ENCODE measurements around the gene GREM1.

GREM1 gene

DNA sequence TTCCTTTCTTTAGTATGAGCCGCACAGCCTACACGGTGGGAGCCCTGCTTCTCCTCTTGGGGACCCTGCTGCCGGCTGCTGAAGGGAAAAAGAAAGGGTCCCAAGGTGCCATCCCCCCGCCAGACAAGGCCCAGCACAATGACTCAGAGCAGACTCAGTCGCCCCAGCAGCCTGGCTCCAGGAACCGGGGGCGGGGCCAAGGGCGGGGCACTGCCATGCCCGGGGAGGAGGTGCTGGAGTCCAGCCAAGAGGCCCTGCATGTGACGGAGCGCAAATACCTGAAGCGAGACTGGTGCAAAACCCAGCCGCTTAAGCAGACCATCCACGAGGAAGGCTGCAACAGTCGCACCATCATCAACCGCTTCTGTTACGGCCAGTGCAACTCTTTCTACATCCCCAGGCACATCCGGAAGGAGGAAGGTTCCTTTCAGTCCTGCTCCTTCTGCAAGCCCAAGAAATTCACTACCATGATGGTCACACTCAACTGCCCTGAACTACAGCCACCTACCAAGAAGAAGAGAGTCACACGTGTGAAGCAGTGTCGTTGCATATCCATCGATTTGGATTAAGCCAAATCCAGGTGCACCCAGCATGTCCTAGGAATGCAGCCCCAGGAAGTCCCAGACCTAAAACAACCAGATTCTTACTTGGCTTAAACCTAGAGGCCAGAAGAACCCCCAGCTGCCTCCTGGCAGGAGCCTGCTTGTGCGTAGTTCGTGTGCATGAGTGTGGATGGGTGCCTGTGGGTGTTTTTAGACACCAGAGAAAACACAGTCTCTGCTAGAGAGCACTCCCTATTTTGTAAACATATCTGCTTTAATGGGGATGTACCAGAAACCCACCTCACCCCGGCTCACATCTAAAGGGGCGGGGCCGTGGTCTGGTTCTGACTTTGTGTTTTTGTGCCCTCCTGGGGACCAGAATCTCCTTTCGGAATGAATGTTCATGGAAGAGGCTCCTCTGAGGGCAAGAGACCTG lies 13.2 kb downstream of the GREM1 start:
- TF ChIP-seq, protein P1, sequence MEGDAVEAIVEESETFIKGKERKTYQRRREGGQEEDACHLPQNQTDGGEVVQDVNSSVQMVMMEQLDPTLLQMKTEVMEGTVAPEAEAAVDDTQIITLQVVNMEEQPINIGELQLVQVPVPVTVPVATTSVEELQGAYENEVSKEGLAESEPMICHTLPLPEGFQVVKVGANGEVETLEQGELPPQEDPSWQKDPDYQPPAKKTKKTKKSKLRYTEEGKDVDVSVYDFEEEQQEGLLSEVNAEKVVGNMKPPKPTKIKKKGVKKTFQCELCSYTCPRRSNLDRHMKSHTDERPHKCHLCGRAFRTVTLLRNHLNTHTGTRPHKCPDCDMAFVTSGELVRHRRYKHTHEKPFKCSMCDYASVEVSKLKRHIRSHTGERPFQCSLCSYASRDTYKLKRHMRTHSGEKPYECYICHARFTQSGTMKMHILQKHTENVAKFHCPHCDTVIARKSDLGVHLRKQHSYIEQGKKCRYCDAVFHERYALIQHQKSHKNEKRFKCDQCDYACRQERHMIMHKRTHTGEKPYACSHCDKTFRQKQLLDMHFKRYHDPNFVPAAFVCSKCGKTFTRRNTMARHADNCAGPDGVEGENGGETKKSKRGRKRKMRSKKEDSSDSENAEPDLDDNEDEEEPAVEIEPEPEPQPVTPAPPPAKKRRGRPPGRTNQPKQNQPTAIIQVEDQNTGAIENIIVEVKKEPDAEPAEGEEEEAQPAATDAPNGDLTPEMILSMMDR (IDR thresholded peaks at IDR 0.05; ENCODE audit: borderline replicate concordance, insufficient read depth, low read depth, low read length) = no peak
- no peak overlapping the region for H3K4me3 ChIP-seq (ENCODE audit: low read depth, low read length)

DNA sequence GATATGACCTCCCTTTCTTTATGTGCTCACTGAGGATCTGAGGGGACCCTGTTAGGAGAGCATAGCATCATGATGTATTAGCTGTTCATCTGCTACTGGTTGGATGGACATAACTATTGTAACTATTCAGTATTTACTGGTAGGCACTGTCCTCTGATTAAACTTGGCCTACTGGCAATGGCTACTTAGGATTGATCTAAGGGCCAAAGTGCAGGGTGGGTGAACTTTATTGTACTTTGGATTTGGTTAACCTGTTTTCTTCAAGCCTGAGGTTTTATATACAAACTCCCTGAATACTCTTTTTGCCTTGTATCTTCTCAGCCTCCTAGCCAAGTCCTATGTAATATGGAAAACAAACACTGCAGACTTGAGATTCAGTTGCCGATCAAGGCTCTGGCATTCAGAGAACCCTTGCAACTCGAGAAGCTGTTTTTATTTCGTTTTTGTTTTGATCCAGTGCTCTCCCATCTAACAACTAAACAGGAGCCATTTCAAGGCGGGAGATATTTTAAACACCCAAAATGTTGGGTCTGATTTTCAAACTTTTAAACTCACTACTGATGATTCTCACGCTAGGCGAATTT lies 14.9 kb downstream of the GREM1 start:
- TF ChIP-seq, protein P1 (IDR thresholded peaks at IDR 0.05; ENCODE audit: borderline replicate concordance, insufficient read depth, low read depth, low read length) = no peak
- H3K4me3 ChIP-seq (ENCODE audit: low read depth, low read length) = no peak overlapping the region

DNA sequence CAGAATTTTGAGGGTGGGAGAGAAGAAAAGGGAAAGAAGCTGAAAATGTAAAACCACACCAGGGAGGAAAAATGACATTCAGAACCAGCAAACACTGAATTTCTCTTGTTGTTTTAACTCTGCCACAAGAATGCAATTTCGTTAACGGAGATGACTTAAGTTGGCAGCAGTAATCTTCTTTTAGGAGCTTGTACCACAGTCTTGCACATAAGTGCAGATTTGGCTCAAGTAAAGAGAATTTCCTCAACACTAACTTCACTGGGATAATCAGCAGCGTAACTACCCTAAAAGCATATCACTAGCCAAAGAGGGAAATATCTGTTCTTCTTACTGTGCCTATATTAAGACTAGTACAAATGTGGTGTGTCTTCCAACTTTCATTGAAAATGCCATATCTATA lies 15.5 kb downstream of the GREM1 start:
- no peak overlapping the region for H3K4me3 ChIP-seq (ENCODE audit: low read depth, low read length)
- TF ChIP-seq, protein P1 (IDR thresholded peaks at IDR 0.05; ENCODE audit: borderline replicate concordance, insufficient read depth, low read depth, low read length) = no peak

DNA sequence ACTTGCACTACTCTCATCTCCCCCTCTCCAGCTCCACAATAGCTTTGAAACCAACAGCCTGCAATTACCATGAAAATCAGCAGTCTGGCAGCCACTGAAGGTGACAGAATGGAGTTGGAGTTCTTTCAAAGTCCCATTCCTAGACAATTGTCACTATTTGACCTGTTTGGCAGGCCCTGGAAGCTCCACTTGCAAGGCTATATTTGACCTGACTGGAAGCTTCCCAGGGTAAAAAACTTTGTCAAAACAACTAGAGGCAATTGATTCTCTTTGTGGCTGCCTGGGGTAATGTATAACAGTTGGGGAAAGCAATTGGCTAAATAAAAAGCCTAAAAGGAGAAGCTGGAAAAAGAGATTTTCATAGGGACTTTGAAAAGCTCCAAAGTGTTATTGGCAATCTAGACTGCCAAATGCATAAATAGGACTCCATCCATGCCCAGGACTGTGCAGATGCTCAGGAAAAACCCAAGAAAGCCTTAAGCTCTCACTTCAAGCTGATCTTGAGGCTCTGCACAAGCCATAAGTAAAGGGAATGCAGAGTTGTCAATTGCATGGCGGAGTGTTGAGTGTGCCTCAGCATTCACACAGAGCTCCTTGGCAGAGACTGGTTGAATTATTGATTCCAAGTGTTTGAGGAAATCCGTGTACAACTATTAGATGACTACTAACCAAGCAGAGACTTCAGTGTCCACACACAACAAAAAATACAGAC lies 18.3 kb downstream of the GREM1 start:
- H3K4me3 ChIP-seq (ENCODE audit: low read depth, low read length) = no peak overlapping the region
- TF ChIP-seq, protein P1 (IDR thresholded peaks at IDR 0.05; ENCODE audit: borderline replicate concordance, insufficient read depth, low read depth, low read length) = no peak

DNA sequence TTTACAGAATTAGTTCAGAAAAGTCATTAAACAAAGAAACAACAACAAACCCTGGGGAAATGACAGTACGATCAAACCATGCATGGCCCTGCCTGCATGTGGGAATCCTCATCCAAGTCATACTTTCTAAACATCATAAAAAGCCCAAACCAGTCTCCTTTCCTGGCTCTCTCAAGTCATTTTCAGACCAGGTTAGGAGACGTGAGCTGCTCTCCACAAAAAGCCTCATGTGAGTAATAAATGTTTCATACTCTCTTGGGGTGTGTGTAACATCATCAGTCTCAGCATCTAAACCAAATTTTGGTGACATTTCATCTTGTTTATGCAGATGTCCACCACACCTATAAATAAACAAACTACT lies 18.9 kb downstream of the GREM1 start:
- no peak overlapping the region for H3K4me3 ChIP-seq (ENCODE audit: low read depth, low read length)
- TF ChIP-seq, protein P1 (IDR thresholded peaks at IDR 0.05; ENCODE audit: borderline replicate concordance, insufficient read depth, low read depth, low read length) = no peak

DNA sequence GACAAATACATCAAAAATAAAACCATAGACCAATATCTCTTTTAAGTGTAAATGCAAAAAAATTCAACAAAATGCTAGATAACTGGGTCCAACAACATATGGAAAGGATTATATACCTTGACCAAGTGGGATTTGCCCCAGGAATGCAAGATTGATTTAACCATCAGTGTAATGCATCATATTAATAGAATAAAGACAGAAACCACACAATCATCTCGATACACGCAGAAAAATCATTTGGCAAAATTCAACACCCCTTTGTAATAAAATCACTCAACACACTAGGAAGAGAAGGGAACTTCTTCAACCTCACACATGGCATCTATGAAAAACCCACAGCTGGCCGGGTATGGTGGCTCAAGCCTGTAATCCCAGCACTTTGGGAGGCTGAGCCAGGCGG lies 19.5 kb downstream of the GREM1 start:
- no peak overlapping the region for H3K4me3 ChIP-seq (ENCODE audit: low read depth, low read length)
- TF ChIP-seq, protein P1 (IDR thresholded peaks at IDR 0.05; ENCODE audit: borderline replicate concordance, insufficient read depth, low read depth, low read length) = no peak

All from GM12875 (cell line).